HG03039 (cell line): ENCODE measurements around the gene ANXA2R.

ENCODE experiments used
- ATAC-seq: cut with Tn5 transposase; IDR thresholded peaks from one replicate; pipeline ENCODE4 v1.9.1; 2021; ENCODE audit warnings: mild to moderate bottlenecking, moderate library complexity; ENCODE audit not compliant: unreplicated experiment

ANXA2R gene

DNA sequence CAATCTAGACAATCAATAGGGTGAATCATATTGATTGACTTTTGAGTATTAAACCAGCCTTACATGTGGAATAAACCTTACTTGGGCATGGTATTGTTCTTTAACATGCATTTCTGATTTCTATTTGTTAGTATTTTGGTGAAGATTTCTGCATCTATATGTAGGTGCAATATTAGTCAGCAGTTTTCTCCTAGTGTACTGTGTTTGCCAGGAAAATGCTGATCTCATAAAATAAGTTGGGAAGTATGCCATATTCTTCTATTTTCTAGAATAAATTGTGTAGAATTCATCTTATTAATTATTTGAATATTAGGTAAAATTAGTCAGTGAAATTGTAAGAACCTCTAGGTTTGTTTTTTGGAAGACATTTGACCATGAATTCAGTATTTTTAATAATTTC lies 38.4 kb downstream of the ANXA2R start:
- no peak for ATAC-seq

GRCh38 chr5:43000914-43001313 lies 39.2 kb downstream of the ANXA2R start:
- ATAC-seq: no peak

GRCh38 chr5:43000111-43000840 lies 39.8 kb downstream of the ANXA2R start:
- no peak for ATAC-seq

GRCh38 chr5:42995360-42995751 lies 44.8 kb downstream of the ANXA2R start:
- ATAC-seq: no peak

GRCh38 chr5:42994555-42995359 lies 45.4 kb downstream of the ANXA2R start:
- ATAC-seq: peak; percentile 54

DNA sequence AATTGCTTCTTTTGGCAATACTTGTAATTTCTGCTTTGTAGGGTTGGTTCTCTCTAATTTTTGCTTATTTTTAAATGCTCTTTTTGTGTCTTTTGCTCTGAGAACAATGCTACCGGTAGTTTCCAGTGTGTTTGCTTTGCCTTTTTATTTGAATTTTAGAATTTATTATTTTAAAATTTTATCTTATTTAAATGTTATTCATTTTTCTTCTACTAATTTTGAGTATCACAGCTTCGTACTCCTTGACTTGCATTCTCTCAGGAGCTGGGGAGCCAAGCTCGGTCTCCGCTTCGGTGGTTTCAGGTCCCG lies 45.9 kb downstream of the ANXA2R start:
- no peak for ATAC-seq

DNA sequence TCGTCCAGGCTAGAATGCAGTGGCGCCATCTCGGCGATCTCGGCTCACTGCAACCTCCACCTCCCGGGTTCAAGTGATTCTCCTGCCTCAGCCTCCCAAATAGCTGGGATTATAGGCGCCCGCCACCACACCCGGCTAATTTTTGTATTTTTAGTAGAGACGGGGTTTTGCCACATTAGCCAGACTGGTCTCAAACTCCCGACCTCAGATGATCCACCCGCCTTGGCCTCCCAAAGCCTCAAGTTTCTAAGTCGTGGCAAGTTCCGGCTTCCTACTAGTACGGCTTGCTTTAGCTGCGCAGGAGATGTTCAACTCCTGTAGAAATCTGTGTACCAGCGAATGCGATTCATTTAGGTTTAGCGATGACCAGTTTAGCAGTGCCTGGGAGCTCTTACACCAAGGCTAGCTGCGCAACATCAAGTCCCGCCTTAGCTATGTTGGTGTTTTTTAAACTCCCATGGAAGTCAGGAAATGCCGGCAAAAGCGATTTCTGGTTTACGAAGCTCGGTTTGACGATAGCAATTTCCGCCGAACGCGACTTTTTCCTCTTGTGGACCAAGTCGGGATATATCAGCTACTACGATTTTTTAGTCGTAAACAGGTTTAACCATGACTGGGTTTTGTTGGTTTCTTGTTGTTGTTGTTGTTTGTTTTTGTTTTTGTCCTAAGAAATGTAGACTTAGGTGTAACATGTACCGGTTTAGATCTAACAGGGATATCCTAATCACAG lies 46.4 kb downstream of the ANXA2R start:
- no peak for ATAC-seq

GRCh38 chr5:42992088-42992879 lies 47.8 kb downstream of the ANXA2R start:
- peak; percentile 34 for ATAC-seq

- ATAC-seq: peak; percentile 17
Measured at GRCh38 chr5:42991404-42992087, 48.6 kb downstream of the ANXA2R start.

GRCh38 chr5:42990892-42991291 lies 49.2 kb downstream of the ANXA2R start:
- no peak for ATAC-seq
